ENCODE data around the gene PTGFRN. TPM values are rescaled to one million over a fixed set of nuclear protein-coding genes. Genes with fewer than 3 reads are reported as not detected.

Gene PTGFRN
- total and polyA plus RNA-seq, 2 of the 4 experiments (the other 2 are of a cell fraction): 0.90 to 1.1 TPM

DNA sequence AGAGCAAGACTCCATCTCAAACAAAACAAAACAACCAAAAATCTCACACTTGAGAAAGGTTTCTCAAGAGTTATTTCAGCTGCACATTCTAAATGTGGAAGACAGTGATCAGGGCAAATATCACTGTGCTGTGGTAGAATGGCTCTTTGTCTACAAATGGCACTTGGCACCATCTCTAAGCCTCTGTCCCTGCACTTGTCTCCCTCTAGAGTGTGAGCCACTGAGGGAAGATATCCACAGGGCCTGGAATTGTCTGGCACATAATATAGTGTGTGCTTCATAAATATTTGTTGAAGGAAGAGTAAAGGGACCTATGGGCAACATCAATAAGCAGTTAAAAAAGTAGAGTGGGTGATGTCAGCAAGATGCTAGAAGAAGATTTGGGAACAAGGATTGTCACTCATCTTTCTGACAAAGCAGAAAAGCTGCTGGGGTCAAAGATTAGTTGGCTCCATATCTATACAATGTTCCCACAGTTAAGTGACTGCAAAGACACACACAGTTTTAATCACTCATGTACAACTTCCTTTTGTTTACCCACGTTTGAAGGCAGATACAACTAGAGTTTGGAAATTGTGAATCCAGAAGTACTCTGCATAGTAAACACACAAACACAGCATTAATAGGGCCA lies 110.9 kb downstream of the PTGFRN start:
- Histone ChIP-seq H2BK120ac (ENCODE audit: low read depth, low read length) (no peak overlapping the region), H3K14ac (replicated peaks; ENCODE audit: low read depth, low read length) (no peak overlapping the region), H2BK15ac (ENCODE audit: low read depth, low read length) (no peak overlapping the region), H2BK20ac (ENCODE audit: low read depth, low read length) (no peak overlapping the region), H3K4ac (ENCODE audit: low read depth, low read length) (no peak overlapping the region), H3K27me3 (ENCODE audit: control insufficient read depth, insufficient read depth, low read length) (no peaks in the 10 kb centered on the region; the same call in 1 of the 2 replicates), H4K20me1 (ENCODE audit: insufficient read depth, low read length) (no peaks in the 10 kb centered on the region), H2BK5ac (ENCODE audit: low read depth, low read length, poor library complexity, severe bottlenecking) (no peak overlapping the region), H3K9ac (ENCODE audit: low read depth, low read length) (no peak overlapping the region), H2AFZ (replicated peaks; ENCODE audit: low read length, poor library complexity) (no peak overlapping the region), H3K27ac (ENCODE audit: insufficient read depth, low read length) (no peak overlapping the region), H3K4me3 (ENCODE audit: insufficient read depth, low read depth, low read length) (no peak overlapping the region), H3K56ac (ENCODE audit: extremely low read depth, insufficient read depth, low read length) (no peak overlapping the region), H3K79me1 (ENCODE audit: low read depth in 1 of 2, low read length in 2 of 2) (no peaks in the 10 kb centered on the region), H3K18ac (ENCODE audit: low read depth, low read length) (no peak overlapping the region), H3K4me2 (ENCODE audit: low read depth, low read length) (no peak overlapping the region), H4K5ac (ENCODE audit: low read depth, low read length) (no peak overlapping the region), H2AK5ac (ENCODE audit: low read depth, low read length) (no peak overlapping the region), H3K9me1 (ENCODE audit: insufficient read depth, low read length) (no peaks in the 10 kb centered on the region), H3K4me1 (ENCODE audit: control insufficient read depth, insufficient read depth, low read length) (no peaks in the 10 kb centered on the region), H2AK9ac (replicated peaks; ENCODE audit: low read depth, low read length, poor library complexity) (no peak overlapping the region), H3K9me3 (ENCODE audit: control insufficient read depth, insufficient read depth, low read length) (no peaks in the 10 kb centered on the region), H3K23ac (ENCODE audit: low read depth, low read length) (no peak overlapping the region), H3K36me3 (ENCODE audit: control insufficient read depth, insufficient read depth, low read length) (no peaks in the 10 kb centered on the region), H4K8ac (ENCODE audit: low read depth in 2 of 2, low read length in 2 of 2) (no peak overlapping the region), H4K91ac (ENCODE audit: insufficient read depth, low read depth, low read length) (no peak overlapping the region)
- no CpG with 5 or more reads among the region's 1 CpG for WGBS, 2 experiments (ENCODE audit: extremely low coverage in 2 of 2, insufficient read length in 1 of 2)
- ChIA-PET POLR2A (ENCODE audit: unreplicated experiment) (no interaction called here), CTCF (no interaction called here)
- intact Hi-C loops (cut with micrococcal nuclease) (no loop called here), dilution Hi-C loops (cut with HindIII; ENCODE audit: low sequenced_read_pairs, unreplicated experiment) (no loop called here), in situ Hi-C loops (cut with MboI; ENCODE audit: low sequenced_read_pairs) (no loop called here)
- DNase-seq: no peak
- BruUV-seq (replicated peaks): no TSS peak
- ATAC-seq (ENCODE audit: low read depth): no peak
- TF ChIP-seq BHLHE40 (IDR thresholded peaks at IDR 0.05; ENCODE audit: low read depth, low read length) (no peak), CEBPB (IDR thresholded peaks at IDR 0.05; ENCODE audit: low read depth, low read length) (no peak), RCOR1 (IDR thresholded peaks at IDR 0.05; ENCODE audit: insufficient replicate concordance, low read length) (no peak), FOS (IDR thresholded peaks at IDR 0.05; ENCODE audit: low read depth, low read length) (no peak), RFX5 (IDR thresholded peaks at IDR 0.05; ENCODE audit: low read depth, low read length) (no peak), MAZ (IDR thresholded peaks at IDR 0.05; ENCODE audit: borderline replicate concordance, low read depth, low read length) (no peak), RAD21 (IDR thresholded peaks at IDR 0.05; ENCODE audit: low read length) (no peak)
- TF ChIP-seq, protein P1, sequence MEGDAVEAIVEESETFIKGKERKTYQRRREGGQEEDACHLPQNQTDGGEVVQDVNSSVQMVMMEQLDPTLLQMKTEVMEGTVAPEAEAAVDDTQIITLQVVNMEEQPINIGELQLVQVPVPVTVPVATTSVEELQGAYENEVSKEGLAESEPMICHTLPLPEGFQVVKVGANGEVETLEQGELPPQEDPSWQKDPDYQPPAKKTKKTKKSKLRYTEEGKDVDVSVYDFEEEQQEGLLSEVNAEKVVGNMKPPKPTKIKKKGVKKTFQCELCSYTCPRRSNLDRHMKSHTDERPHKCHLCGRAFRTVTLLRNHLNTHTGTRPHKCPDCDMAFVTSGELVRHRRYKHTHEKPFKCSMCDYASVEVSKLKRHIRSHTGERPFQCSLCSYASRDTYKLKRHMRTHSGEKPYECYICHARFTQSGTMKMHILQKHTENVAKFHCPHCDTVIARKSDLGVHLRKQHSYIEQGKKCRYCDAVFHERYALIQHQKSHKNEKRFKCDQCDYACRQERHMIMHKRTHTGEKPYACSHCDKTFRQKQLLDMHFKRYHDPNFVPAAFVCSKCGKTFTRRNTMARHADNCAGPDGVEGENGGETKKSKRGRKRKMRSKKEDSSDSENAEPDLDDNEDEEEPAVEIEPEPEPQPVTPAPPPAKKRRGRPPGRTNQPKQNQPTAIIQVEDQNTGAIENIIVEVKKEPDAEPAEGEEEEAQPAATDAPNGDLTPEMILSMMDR (conservative IDR thresholded peaks at IDR 0.05; ENCODE audit: low read depth, low read length): no peak
- TF ChIP-seq, protein P2, sequence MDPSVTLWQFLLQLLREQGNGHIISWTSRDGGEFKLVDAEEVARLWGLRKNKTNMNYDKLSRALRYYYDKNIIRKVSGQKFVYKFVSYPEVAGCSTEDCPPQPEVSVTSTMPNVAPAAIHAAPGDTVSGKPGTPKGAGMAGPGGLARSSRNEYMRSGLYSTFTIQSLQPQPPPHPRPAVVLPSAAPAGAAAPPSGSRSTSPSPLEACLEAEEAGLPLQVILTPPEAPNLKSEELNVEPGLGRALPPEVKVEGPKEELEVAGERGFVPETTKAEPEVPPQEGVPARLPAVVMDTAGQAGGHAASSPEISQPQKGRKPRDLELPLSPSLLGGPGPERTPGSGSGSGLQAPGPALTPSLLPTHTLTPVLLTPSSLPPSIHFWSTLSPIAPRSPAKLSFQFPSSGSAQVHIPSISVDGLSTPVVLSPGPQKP (IDR thresholded peaks at IDR 0.05; ENCODE audit: borderline replicate concordance, low read depth, low read length): no peak
- TF ChIP-seq, protein P3, sequence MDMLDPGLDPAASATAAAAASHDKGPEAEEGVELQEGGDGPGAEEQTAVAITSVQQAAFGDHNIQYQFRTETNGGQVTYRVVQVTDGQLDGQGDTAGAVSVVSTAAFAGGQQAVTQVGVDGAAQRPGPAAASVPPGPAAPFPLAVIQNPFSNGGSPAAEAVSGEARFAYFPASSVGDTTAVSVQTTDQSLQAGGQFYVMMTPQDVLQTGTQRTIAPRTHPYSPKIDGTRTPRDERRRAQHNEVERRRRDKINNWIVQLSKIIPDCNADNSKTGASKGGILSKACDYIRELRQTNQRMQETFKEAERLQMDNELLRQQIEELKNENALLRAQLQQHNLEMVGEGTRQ (IDR thresholded peaks at IDR 0.05; ENCODE audit: low read depth, low read length): no peak
